Subcutaneous adipose tissue (tissue), 4 donors: ENCODE results near the gene ASAH2B. TPM values are rescaled to one million over a fixed set of nuclear protein-coding genes. Genes with fewer than 3 reads are reported as not detected.

Experiments
- CTCF ChIP-seq: fragments of 450-650 bp; IDR thresholded peaks from one replicate; pipeline ENCODE4 v1.5.1; 2016; ENCODE audit warnings: low read depth, mild to moderate bottlenecking, control low read depth, antibody characterized with exemption, moderate library complexity
- total RNA-seq, 4 donors: library from RNA; depleted of rRNA; stranded (reverse); fragments of >200 nt; gene quantifications; one replicate each; pipeline ENCODE4 v1.1.0, GENCODE V29; 2016

Gene ASAH2B
- total RNA-seq, 4 donors from 2014 or later = 0.98 to 2.6 (median 1.1) TPM

DNA sequence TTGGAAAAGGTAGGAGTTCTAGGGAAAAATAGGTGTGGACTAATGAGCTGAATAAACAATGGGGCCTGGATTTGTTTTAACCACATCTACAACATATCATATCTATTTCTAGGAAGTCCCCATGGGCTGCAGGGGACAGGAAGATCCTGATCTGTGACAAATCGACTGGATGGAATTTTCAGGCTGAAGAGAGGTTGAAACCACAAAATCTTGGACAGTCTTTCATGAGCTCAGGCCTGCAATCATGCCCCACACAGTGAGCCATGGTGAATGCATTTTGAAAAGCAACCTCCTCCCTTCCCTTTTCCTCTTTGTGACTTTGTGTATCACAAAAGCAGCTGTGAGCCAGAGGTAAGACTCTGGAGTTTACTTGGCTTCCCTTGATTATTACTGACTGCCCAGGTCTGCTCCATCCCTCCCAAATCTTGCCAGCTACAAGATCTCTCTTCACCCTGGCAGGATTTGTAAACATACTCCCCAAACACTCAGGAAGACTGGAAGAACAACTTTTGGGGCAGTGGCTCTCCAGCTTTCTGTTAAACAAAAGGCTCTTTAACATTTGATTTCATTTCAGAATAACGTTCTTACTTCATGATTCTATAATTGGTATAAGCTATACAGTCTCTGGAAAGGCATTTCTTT lies 66.4 kb downstream of the ASAH2B start:
- TF ChIP-seq CTCF = no peak

- no peak for TF ChIP-seq CTCF
These were observed 68.4 kb downstream of the ASAH2B start for GRCh38 chr10:50807851-50808776.

Other genes with a start within 250 kb of the ASAH2B start
- gene SGMS1, start 116.0 kb upstream of the ASAH2B start, total RNA-seq = 100 to 1,000 TPM in 1 of 4 donors, 10 to 100 TPM in 3; 63.9 to 117 (median 87.4) TPM
- gene A1CF, start 145.7 kb downstream of the ASAH2B start, total RNA-seq = not detected